Hepatocyte (in vitro differentiated cells): ENCODE results near the gene CYP2S1. TPM values are rescaled to one million over a fixed set of nuclear protein-coding genes. Genes with fewer than 3 reads are reported as not detected.
A peak's percentile ranks its signal among the peaks of the same experiment; 100 is the strongest.

Source experiments
- DNase-seq: peaks from one replicate; pipeline ENCODE4 v3.0.0-alpha.2; 2016; ENCODE audit warnings: low spot score
- H2AFZ ChIP-seq: fragments of 200-600 bp; sonication (generic); 2 replicates; pipeline ENCODE4 v1.6.0; 2016; ENCODE audit warnings: antibody characterized with exemption, mild to moderate bottlenecking
- H3K27ac ChIP-seq: fragments of 200-600 bp; sonication (generic); 2 replicates; pipeline ENCODE4 v1.5.1; 2016; ENCODE audit warnings: mild to moderate bottlenecking
- H3K27me3 ChIP-seq: fragments of 200-600 bp; sonication (generic); 2 replicates; pipeline ENCODE4 v1.6.1; 2016
- H3K36me3 ChIP-seq: fragments of 200-600 bp; sonication (generic); replicated peaks from 2 replicates; pipeline ENCODE4 v1.5.1; 2016; ENCODE audit warnings: low read depth; ENCODE audit not compliant: insufficient read depth
- H3K4me1 ChIP-seq: fragments of 200-600 bp; sonication (generic); 2 replicates; pipeline ENCODE4 v1.5.1; 2016; ENCODE audit warnings: mild to moderate bottlenecking, moderate library complexity; ENCODE audit not compliant: insufficient read depth
- H3K4me2 ChIP-seq: fragments of 200-600 bp; sonication (generic); 2 replicates; pipeline ENCODE4 v1.6.0; 2016
- H3K4me3 ChIP-seq: fragments of 200-600 bp; sonication (generic); 2 replicates; pipeline ENCODE4 v1.5.1; 2016; ENCODE audit warnings: mild to moderate bottlenecking
- H3K79me2 ChIP-seq: fragments of 200-600 bp; sonication (generic); 2 replicates; pipeline ENCODE4 v1.6.0; 2017; ENCODE audit warnings: mild to moderate bottlenecking
- H3K9me2 ChIP-seq: fragments of 200-600 bp; sonication (generic); replicated peaks from 2 replicates; pipeline ENCODE4 v1.6.0; 2017; ENCODE audit warnings: mild to moderate bottlenecking; ENCODE audit not compliant: insufficient read depth
- H3K9me3 ChIP-seq: fragments of 200-600 bp; sonication (generic); 2 replicates; pipeline ENCODE4 v1.5.1; 2016; ENCODE audit warnings: low read depth, mild to moderate bottlenecking
- H4K20me1 ChIP-seq: fragments of 200-600 bp; sonication (generic); 2 replicates; pipeline ENCODE4 v1.6.0; 2016; ENCODE audit warnings: mild to moderate bottlenecking; ENCODE audit not compliant: insufficient read depth, poor library complexity, severe bottlenecking
- EZH2 ChIP-seq: fragments of 200-600 bp; sonication (generic); IDR thresholded peaks from 2 replicates; pipeline ENCODE4 v1.6.1; 2016; ENCODE audit warnings: antibody characterized with exemption, mild to moderate bottlenecking, borderline replicate concordance
- EZH2phosphoT487 ChIP-seq: fragments of 200-600 bp; sonication (generic); IDR thresholded peaks from one replicate; pipeline ENCODE4 v1.6.1; 2018; ENCODE audit warnings: antibody characterized with exemption, mild to moderate bottlenecking, low read depth, moderate library complexity; ENCODE audit not compliant: unreplicated experiment, severe bottlenecking
- WGBS: methylation state at CpG from one replicate; pipeline ENCODE4 v1.1.6; 2016; ENCODE audit warnings: low lambda C conversion rate; ENCODE audit errors: missing lambda C conversion rate; 5-methylcytosine and 5-hydroxymethylcytosine counted together
- polyA plus RNA-seq: library from polyadenylated mRNA; unstranded; fragments of >200 nt; fragmentation: Nextera tagmentation; extraction: Ambion mirVana; gene quantifications from 2 replicates; pipeline ENCODE4 v1.2.1, GENCODE V29; 2016
- total RNA-seq: library from RNA; depleted of rRNA; stranded (reverse); fragments of >200 nt; gene quantifications from 2 replicates; pipeline ENCODE4 v1.2.3, GENCODE V29; 2014
- TF ChIP-seq, protein P1 (sequence below): fragments of 200-600 bp; sonication (generic); IDR thresholded peaks from 2 replicates; pipeline ENCODE4 v1.5.1; 2016; ENCODE audit warnings: antibody characterized with exemption, mild to moderate bottlenecking; ENCODE audit not compliant: poor library complexity

Gene CYP2S1
- total and polyA plus RNA-seq, 2 experiments from 2014 or later = 11.6 to 23.7 TPM

DNA sequence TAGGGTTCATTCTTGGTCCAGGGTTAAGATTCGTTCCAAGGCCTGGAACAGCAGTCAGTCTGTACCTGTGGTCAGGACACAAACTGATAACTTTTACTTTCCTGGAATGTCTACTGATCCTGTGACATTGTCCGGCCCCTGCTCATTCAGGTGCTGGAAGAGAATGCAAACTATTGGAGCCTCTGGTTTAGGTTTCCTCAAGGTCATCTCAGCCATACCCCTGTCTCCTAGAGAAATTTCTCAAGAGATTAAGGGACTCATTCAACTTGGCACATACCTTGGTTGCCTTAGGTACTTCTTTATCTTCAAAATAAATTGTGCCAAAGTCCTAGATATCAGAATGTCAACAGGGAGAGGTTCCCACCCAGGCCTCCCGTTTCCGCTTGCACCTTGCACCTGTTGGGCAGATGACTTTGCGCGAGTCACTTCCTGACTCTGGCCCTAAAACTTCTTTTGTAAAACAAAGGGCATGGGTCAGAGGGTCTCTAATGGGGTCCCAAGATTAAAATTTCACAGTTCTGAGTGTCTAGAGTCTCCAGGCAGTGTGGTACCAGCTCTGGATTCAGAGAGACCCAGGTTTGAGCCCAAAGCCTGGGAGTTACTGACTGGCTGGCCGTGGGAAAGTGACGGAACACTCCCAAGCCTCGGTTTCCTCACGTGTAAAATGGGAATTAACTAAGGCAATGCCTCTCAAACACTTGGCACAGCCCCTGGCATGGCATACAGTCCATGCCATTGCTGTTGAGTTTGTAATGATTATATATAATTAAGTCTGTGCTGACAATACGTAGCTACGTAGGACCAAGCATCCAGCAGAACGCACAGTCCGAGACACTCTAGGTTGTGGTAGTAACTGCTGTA lies 25.8 kb upstream of the CYP2S1 start:
- peak overlapping the region; percentile 91 for H3K27ac ChIP-seq
- H2AFZ ChIP-seq = no peak overlapping the region
- H3K36me3 ChIP-seq = no peaks in the 10 kb centered on the region
- no peak overlapping the region for H3K4me3 ChIP-seq
- H3K4me2 ChIP-seq = no peak overlapping the region
- H3K4me1 ChIP-seq = peaks cover 3% of the 10 kb centered on the region
- no peaks in the 10 kb centered on the region for H4K20me1 ChIP-seq
- H3K79me2 ChIP-seq = peaks cover 9% of the 10 kb centered on the region
- 79% methylated on average over 14 of the region's 14 CpGs for WGBS
- H3K9me2 ChIP-seq = no peaks in the 10 kb centered on the region
- no peaks in the 10 kb centered on the region for H3K27me3 ChIP-seq
- DNase-seq = peak; percentile 68
- H3K9me3 ChIP-seq = no peaks in the 10 kb centered on the region
- TF ChIP-seq, protein P1, sequence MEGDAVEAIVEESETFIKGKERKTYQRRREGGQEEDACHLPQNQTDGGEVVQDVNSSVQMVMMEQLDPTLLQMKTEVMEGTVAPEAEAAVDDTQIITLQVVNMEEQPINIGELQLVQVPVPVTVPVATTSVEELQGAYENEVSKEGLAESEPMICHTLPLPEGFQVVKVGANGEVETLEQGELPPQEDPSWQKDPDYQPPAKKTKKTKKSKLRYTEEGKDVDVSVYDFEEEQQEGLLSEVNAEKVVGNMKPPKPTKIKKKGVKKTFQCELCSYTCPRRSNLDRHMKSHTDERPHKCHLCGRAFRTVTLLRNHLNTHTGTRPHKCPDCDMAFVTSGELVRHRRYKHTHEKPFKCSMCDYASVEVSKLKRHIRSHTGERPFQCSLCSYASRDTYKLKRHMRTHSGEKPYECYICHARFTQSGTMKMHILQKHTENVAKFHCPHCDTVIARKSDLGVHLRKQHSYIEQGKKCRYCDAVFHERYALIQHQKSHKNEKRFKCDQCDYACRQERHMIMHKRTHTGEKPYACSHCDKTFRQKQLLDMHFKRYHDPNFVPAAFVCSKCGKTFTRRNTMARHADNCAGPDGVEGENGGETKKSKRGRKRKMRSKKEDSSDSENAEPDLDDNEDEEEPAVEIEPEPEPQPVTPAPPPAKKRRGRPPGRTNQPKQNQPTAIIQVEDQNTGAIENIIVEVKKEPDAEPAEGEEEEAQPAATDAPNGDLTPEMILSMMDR = no peak
- TF ChIP-seq EZH2 (no peak), EZH2phosphoT487 (no peak)

DNA sequence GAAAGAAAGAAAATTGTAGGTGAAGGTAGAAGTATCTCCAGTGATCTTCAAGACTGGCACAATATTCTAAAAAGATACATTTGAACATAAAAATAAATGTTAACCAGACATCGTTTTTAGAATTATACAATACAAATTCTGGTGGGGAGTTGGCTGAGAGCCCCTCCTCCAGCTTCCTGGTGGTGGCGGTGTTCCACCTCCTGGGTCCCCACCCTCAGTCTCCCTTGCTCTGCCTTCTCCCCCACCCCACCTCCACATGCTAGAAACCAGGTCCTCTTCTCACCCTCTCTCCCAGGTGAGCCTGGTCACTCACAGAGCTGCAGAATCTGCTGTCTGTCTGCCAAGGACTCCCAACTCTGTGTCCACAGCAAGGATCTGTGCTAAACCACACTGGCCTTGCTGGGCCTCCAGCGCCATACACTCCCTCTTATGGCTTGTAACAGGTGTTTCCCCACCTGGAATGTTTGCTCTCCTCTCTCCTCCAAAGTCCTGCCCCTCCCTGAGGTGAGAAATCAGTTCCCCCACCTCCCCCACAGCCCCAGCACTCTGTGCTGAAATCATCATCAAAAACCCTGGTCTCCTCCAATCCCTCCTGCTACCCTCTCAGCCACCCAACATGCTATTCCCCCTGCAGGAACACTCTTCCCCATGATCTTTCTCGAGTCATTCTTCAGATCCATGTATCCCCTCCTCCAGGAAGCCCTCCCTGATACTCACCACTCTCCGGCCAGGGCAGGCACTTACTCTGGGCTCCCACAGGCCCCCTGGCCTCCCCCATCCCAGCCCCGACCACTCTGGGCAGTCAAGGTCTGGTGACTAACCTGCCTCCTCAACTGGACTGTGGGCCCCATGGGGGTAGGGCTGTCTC lies 20.5 kb upstream of the CYP2S1 start:
- DNase-seq = peak; percentile 44
- no peaks in the 10 kb centered on the region for H3K9me3 ChIP-seq
- H2AFZ ChIP-seq = no peak overlapping the region
- H3K9me2 ChIP-seq = no peaks in the 10 kb centered on the region
- no peak for TF ChIP-seq EZH2
- TF ChIP-seq EZH2phosphoT487 = no peak
- TF ChIP-seq, protein P1 = peak; percentile 13
- WGBS = 78% methylated on average over 5 of the region's 6 CpGs
- H3K4me1 ChIP-seq = peaks cover 20% of the 10 kb centered on the region
- no peaks in the 10 kb centered on the region for H3K36me3 ChIP-seq
- H3K4me2 ChIP-seq = peak overlapping the region; percentile 39
- H3K79me2 ChIP-seq = peaks cover 23% of the 10 kb centered on the region
- peak overlapping the region; percentile 88 for H3K27ac ChIP-seq
- H4K20me1 ChIP-seq = no peaks in the 10 kb centered on the region
- no peaks in the 10 kb centered on the region for H3K27me3 ChIP-seq
- no peak overlapping the region for H3K4me3 ChIP-seq

DNA sequence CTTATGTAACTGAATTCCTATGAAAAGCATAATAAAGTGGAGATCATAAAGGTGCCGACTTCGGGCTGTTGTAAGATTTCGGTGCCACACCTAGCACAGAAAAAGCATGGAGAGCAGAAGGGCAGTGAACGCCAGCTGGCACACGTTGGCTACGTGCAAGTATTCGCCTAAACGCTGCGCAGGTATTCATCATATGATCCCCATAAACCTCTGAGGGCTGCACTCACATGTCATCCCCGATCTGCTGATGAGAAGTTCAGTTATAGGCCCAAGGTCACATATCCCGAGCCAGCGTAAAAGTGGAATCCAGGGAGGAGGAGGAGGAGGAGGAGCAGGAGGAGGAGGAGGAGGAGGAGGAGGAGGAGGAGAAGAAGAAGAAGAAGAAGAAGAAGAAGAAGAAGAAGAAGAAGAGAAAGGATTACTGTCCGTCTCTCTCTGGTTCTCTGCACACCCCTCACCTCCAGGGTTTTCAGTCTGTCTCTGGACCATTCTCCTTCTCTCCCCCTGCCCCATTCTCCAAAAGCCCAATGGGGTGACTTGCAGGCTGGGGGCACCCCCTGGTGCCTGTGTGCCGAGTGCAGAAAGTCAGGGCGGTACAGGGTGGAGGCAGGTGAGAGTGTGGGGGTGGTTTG lies 18.6 kb upstream of the CYP2S1 start:
- DNase-seq = no peak

More for the DNA sequence above, 18.6 kb upstream of the CYP2S1 start:
- Histone ChIP-seq H3K79me2 (peaks cover 23% of the 10 kb centered on the region), H3K4me3 (no peak overlapping the region), H3K36me3 (no peaks in the 10 kb centered on the region), H3K9me2 (no peaks in the 10 kb centered on the region), H3K27me3 (no peaks in the 10 kb centered on the region), H3K27ac (peak overlapping the region; percentile 92), H4K20me1 (no peaks in the 10 kb centered on the region), H3K4me2 (peak overlapping the region; percentile 68), H3K9me3 (no peaks in the 10 kb centered on the region), H2AFZ (no peak overlapping the region), H3K4me1 (peaks cover 20% of the 10 kb centered on the region)
- WGBS = 84% methylated on average over 14 of the region's 15 CpGs
- TF ChIP-seq, protein P1 = no peak
- no peak for TF ChIP-seq EZH2
- no peak for TF ChIP-seq EZH2phosphoT487
